Endothelial cell (in vitro differentiated cells): ENCODE measurements around the gene SYDE1. TPM values are rescaled to one million over a fixed set of nuclear protein-coding genes. Genes with fewer than 3 reads are reported as not detected.
"Not testable (repeated sequence)": the region's sequence is repeated elsewhere in the genome, so short reads cannot be mapped to it uniquely, and the experiment has no call there.

ENCODE experiments used
- DNase-seq: peaks from one replicate; pipeline ENCODE4 v3.0.0; 2021; ENCODE audit warnings: low spot score
- H3K27ac Mint-ChIP-seq: one replicate; pipeline ENCODE4 v1.8.0; 2021; ENCODE audit warnings: mixed read lengths, inconsistent platforms; ENCODE audit not compliant: unreplicated experiment
- H3K27me3 Mint-ChIP-seq: one replicate; pipeline ENCODE4 v1.8.0; 2021; ENCODE audit warnings: mild to moderate bottlenecking, moderate library complexity, mixed read lengths, inconsistent platforms; ENCODE audit not compliant: unreplicated experiment
- H3K36me3 Mint-ChIP-seq: one replicate; pipeline ENCODE4 v1.8.0; 2021; ENCODE audit warnings: mild to moderate bottlenecking, low read depth, mixed read lengths, inconsistent platforms; ENCODE audit not compliant: unreplicated experiment
- H3K4me1 Mint-ChIP-seq: one replicate; pipeline ENCODE4 v1.8.0; 2021; ENCODE audit warnings: mild to moderate bottlenecking, mixed read lengths, inconsistent platforms; ENCODE audit not compliant: unreplicated experiment
- H3K4me3 Mint-ChIP-seq: one replicate; pipeline ENCODE4 v1.8.0; 2021; ENCODE audit warnings: mild to moderate bottlenecking, mixed read lengths, inconsistent platforms; ENCODE audit not compliant: unreplicated experiment
- H3K9me3 Mint-ChIP-seq: one replicate; pipeline ENCODE4 v1.8.0; 2021; ENCODE audit warnings: mixed read lengths, inconsistent platforms; ENCODE audit not compliant: unreplicated experiment
- total RNA-seq: library from RNA; stranded (reverse); fragmentation: NEBNext Ultra II Directional; extraction: Animal tissue kit (Norgen Biotek cat#: 25700); gene quantifications from one replicate; pipeline ENCODE4 v1.2.1, GENCODE V29; 2021; ENCODE audit not compliant: unreplicated experiment
- TF ChIP-seq, protein P1 (sequence below): fragments of 200-600 bp; sonication (generic); IDR thresholded peaks from one replicate; pipeline ENCODE4 v1.5.0; 2021; ENCODE audit warnings: antibody characterized with exemption; ENCODE audit not compliant: unreplicated experiment

SYDE1 gene
- total RNA-seq, 1 donor from 2014 or later, result 43.5 TPM

DNA sequence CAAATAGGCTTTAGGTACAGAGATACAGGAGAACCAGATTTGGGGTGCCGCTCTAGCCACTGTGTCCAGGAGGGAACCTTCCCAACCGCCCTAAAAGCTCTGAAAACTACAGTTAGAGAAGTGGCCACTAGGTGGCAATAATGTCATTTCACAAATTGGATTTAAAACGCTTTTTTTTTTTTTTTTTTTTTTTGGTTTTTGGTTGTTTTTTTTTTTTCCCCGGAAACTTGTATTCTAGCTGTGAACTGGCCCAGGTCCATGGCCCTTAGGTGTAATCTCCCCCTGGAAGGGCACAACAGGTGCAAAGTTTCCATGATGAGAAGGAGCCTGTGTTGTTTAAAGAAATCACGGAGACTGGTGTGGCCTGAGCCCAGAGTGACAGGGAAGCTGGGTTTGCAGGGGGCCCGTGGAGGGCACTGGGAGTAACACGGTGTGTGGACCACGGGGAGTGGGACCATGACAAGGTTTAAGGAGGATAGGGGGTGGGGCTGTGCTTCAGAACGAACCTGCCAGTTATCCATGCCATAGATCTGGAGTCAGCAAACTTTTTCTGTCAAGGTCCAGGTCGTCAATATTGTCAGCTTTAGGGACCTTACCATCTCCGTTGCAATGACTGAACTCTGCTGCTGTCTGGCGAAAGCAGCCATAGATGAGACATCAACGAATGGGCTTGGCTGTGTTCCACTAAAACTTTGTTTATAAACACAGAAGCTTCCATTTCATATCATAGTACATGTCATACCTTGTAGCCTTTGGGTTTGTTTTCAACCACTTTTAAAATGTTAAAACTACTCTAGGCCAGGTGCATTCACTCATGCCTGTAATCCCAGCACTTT lies 15.1 kb upstream of the SYDE1 start:
- Mint-ChIP-seq H3K27me3 (no peaks in the 10 kb centered on the region), H3K27ac (no peak overlapping the region), H3K36me3 (no peaks in the 10 kb centered on the region), H3K4me3 (no peak overlapping the region), H3K4me1 (no peaks in the 10 kb centered on the region), H3K9me3 (no peaks in the 10 kb centered on the region)
- DNase-seq, result peak; percentile 59
- TF ChIP-seq, protein P1, sequence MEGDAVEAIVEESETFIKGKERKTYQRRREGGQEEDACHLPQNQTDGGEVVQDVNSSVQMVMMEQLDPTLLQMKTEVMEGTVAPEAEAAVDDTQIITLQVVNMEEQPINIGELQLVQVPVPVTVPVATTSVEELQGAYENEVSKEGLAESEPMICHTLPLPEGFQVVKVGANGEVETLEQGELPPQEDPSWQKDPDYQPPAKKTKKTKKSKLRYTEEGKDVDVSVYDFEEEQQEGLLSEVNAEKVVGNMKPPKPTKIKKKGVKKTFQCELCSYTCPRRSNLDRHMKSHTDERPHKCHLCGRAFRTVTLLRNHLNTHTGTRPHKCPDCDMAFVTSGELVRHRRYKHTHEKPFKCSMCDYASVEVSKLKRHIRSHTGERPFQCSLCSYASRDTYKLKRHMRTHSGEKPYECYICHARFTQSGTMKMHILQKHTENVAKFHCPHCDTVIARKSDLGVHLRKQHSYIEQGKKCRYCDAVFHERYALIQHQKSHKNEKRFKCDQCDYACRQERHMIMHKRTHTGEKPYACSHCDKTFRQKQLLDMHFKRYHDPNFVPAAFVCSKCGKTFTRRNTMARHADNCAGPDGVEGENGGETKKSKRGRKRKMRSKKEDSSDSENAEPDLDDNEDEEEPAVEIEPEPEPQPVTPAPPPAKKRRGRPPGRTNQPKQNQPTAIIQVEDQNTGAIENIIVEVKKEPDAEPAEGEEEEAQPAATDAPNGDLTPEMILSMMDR, result peak; percentile 85

DNA sequence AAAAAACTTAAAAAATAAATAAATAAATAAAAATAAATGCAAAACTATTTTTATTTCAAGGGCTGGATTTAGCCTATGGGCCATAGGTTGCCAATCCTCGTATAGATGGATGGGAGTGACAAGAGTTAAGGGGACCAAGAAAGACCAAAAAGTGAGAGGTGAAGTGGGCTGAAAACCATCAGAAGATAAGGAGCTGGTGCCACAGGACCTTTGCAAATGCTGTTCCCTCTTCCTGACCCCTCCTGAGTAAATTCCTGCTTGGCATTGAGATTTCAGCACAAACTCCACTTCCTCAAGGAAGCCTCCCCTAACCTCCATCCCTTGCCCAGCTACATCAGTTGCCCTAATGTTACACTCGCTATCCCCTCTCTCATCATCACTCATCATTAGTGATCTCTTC lies 14.2 kb upstream of the SYDE1 start:
- Mint-ChIP-seq H3K9me3 (no peaks in the 10 kb centered on the region), H3K4me3 (no peak overlapping the region), H3K27ac (no peak overlapping the region), H3K4me1 (no peaks in the 10 kb centered on the region), H3K36me3 (no peaks in the 10 kb centered on the region), H3K27me3 (no peaks in the 10 kb centered on the region)
- no peak for DNase-seq
- TF ChIP-seq, protein P1, result no peak

DNA sequence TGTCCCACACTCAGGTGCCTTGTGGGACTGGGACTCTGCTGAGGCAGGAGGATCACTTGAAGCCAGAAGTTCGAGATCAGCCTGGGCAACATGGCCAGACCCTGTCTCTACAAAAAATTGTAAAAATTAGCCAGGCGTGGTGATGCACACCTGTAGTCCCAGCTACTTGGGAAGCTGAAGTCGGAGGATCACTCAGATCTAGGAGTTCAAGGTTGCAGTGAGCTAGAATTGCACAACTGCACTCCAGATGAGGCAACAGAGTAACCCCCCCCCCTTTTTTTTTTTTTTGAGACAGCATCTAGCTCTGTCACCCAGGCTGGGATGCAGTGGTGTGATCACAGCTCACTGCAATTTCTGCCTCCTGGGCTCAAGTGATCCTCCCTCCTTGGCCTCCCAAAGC lies 11.0 kb upstream of the SYDE1 start:
- peaks cover 5% of the 10 kb centered on the region for H3K4me1 Mint-ChIP-seq
- no peaks in the 10 kb centered on the region for H3K9me3 Mint-ChIP-seq
- H3K36me3 Mint-ChIP-seq, result no peaks in the 10 kb centered on the region
- H3K4me3 Mint-ChIP-seq, result no peak overlapping the region
- no peak for DNase-seq
- peaks cover 11% of the 10 kb centered on the region for H3K27me3 Mint-ChIP-seq
- H3K27ac Mint-ChIP-seq, result no peak overlapping the region
- TF ChIP-seq, protein P1, result no peak

DNA sequence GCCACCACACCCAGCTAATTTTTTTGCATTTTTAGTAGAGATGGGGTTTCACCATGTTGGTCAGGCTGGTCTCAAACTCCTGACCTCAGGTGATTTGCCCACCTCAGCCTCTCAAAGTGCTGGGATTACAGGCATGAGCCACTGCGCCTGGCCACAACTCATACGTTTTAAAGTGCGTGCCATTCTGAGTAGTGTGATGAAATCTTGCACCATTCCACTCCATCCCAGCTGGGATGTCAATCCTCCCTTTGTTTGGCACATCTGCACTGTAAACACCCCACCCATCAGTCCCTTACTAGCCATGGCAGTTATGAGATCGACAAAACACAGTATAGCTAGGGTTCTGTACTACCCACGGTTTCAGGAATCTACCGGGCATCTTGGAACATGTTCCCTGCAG lies 9.2 kb upstream of the SYDE1 start:
- not testable (repeated sequence) for H3K9me3 Mint-ChIP-seq, DNase-seq, H3K36me3 Mint-ChIP-seq, H3K27ac Mint-ChIP-seq, H3K4me3 Mint-ChIP-seq
- Mint-ChIP-seq H3K27me3 (peaks cover 13% of the 10 kb centered on the region), H3K4me1 (peaks cover 10% of the 10 kb centered on the region)

DNA sequence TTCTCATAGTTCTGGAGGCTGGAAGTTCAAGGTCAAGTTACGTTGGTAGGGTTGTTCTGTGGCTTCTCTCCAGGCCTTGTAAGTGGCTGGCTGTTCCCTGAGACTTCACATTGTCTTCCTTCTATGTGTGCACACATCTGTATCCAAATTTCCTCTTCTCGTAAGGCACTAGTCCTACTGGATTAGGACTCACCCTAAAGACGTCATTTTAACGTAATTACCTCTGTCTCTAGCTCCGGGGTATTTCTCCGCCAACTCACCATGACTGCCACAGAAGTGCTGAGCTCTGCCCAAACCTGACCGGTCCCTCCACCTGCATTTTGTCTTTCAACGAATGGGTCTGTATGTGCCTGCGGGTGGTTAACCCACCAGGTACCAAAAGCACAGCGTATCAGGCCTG lies 8.7 kb upstream of the SYDE1 start:
- Mint-ChIP-seq H3K4me1 (peaks cover 10% of the 10 kb centered on the region), H3K27ac (no peak overlapping the region), H3K27me3 (peaks cover 13% of the 10 kb centered on the region), H3K36me3 (no peaks in the 10 kb centered on the region), H3K9me3 (peaks cover 1% of the 10 kb centered on the region), H3K4me3 (peak overlapping the region; percentile 19)
- DNase-seq, result no peak
- TF ChIP-seq, protein P1, result no peak
